ENCODE measurements around the gene EXOC3L1.
A peak's percentile ranks its signal among the peaks of the same experiment; 100 is the strongest.

Gene EXOC3L1

GRCh38 chr16:67196881-67197280 is 6.9 kb upstream of the EXOC3L1 start:
- DNase-seq (ENCODE audit: low spot score), result no peak

- DNase-seq (ENCODE audit: low spot score), result no peak
These were observed 5.7 kb upstream of the EXOC3L1 start for GRCh38 chr16:67195676-67196075.

- DNase-seq (ENCODE audit: low spot score), result no peak
These were observed 4.3 kb upstream of the EXOC3L1 start for GRCh38 chr16:67194260-67194659.

GRCh38 chr16:67193536-67193935 is 3.6 kb upstream of the EXOC3L1 start:
- no peak for DNase-seq (ENCODE audit: low spot score)

GRCh38 chr16:67192781-67193361 is 2.9 kb upstream of the EXOC3L1 start:
- DNase-seq (ENCODE audit: low spot score), result no peak

- peak; percentile 87 for DNase-seq (ENCODE audit: low spot score)
These were observed 2.2 kb upstream of the EXOC3L1 start, which contains the start of gene E2F4 for GRCh38 chr16:67191995-67192681. TSS of gene E2F4 (plus strand) at chr16:67192155. CDS start at chr16:67192228, 73 bp downstream.

GRCh38 chr16:67191411-67191994 is 1.6 kb upstream of the EXOC3L1 start:
- no peak for DNase-seq (ENCODE audit: low spot score)

GRCh38 chr16:67190448-67191399 is 788 bp upstream of the EXOC3L1 start:
- no peak for DNase-seq (ENCODE audit: low spot score)

GRCh38 chr16:67188798-67189197 is 1.1 kb downstream of the EXOC3L1 start:
- no peak for DNase-seq (ENCODE audit: low spot score)

GRCh38 chr16:67188323-67188722 is 1.6 kb downstream of the EXOC3L1 start:
- DNase-seq (ENCODE audit: low spot score), result no peak

- DNase-seq (ENCODE audit: low spot score), result no peak
These were observed 2.6 kb downstream of the EXOC3L1 start for GRCh38 chr16:67187175-67187890.

- no peak for DNase-seq (ENCODE audit: low spot score)
These were observed 3.4 kb downstream of the EXOC3L1 start for GRCh38 chr16:67186550-67186950.

- DNase-seq (ENCODE audit: low spot score), result no peak
These were observed 4.2 kb downstream of the EXOC3L1 start for GRCh38 chr16:67185651-67186134.

- DNase-seq (ENCODE audit: low spot score), result peak; percentile 83
These were observed 4.8 kb downstream of the EXOC3L1 start for GRCh38 chr16:67184995-67185650.

GRCh38 chr16:67184453-67184994 is 5.4 kb downstream of the EXOC3L1 start:
- no peak for DNase-seq (ENCODE audit: low spot score)

- peak; percentile 96 for DNase-seq (ENCODE audit: low spot score)
These were observed 6.1 kb downstream of the EXOC3L1 start, which contains the start of gene MATCAP1 for GRCh38 chr16:67183627-67184452. TSS of gene MATCAP1 (minus strand) at chr16:67183963. CDS start at chr16:67180610, 3,353 bp downstream.

- DNase-seq (ENCODE audit: low spot score), result no peak
These were observed 6.7 kb downstream of the EXOC3L1 start for GRCh38 chr16:67183284-67183626.

- DNase-seq (ENCODE audit: low spot score), result no peak
These were observed 7.6 kb downstream of the EXOC3L1 start for GRCh38 chr16:67182288-67182687.

- no peak for DNase-seq (ENCODE audit: low spot score)
These were observed 8.6 kb downstream of the EXOC3L1 start for GRCh38 chr16:67181346-67181745.

- DNase-seq (ENCODE audit: low spot score), result no peak
These were observed 9.8 kb downstream of the EXOC3L1 start for GRCh38 chr16:67180166-67180565.
